MM.1S (cell line): ENCODE data around the gene MRPL22.

ENCODE experiments used
- CTCF ChIP-seq: fragments of 300-600 bp; sonication (generic); IDR thresholded peaks from 2 replicates; pipeline ENCODE4 v1.5.1; 2016; ENCODE audit warnings: antibody characterized with exemption, low read length, mixed read lengths
- EZH2 ChIP-seq: fragments of 300-600 bp; sonication (generic); optimal IDR thresholded peaks from 2 replicates; pipeline ENCODE3; 2017; ENCODE audit warnings: low read depth, mild to moderate bottlenecking, antibody characterized with exemption, low read length, mixed read lengths
- EZH2phosphoT487 ChIP-seq: fragments of 300-600 bp; sonication (generic); IDR thresholded peaks from 2 replicates; pipeline ENCODE4 v1.6.1; 2018; ENCODE audit warnings: antibody characterized with exemption, low read length

DNA sequence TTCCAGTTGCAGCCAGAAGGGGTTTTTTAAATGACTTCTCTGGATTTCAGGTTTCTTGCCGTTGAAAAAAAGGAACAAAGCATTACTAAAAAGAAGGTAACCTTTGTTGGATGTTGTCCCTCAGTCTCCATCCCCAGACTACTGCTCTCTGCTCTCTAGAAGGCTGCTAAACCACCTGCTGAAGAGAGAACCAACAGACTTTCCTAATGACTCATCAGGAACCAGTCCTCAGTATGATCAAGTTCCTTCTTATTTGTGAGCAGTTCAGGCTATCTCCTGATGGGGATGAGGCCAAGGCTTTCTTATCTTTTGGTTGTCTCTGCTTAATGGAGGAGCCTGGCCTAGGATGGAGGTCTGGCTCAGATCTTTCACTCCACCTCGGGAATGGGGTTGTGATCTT lies 76.7 kb downstream of the MRPL22 start:
- TF ChIP-seq CTCF (no peak), EZH2 (no peak), EZH2phosphoT487 (no peak)
